Kidney epithelial cell (primary cell): Measurements from ENCODE around the gene HCAR1. TPM values are rescaled to one million over a fixed set of nuclear protein-coding genes. Genes with fewer than 3 reads are reported as not detected.
"Not testable (repeated sequence)": the region's sequence is repeated elsewhere in the genome, so short reads cannot be mapped to it uniquely, and the experiment has no call there.

Source experiments
- DNase-seq: peaks from one replicate; pipeline ENCODE4 v3.0.0-alpha.2; 2010; ENCODE audit warnings: low read depth
- H3K27me3 ChIP-seq: 2 replicates; pipeline ENCODE4 v1.6.0; 2011; ENCODE audit warnings: low read length; ENCODE audit not compliant: control insufficient read depth, insufficient read depth
- H3K36me3 ChIP-seq: 2 replicates; pipeline ENCODE4 v1.5.1; 2011; ENCODE audit warnings: low read length; ENCODE audit not compliant: control insufficient read depth, insufficient read depth
- H3K4me3 ChIP-seq: 2 replicates; pipeline ENCODE4 v1.5.1; 2011; ENCODE audit warnings: low read depth, mild to moderate bottlenecking, control low read depth, low read length
- total RNA-seq: library from RNA; depleted of rRNA; stranded (reverse); fragments of >200 nt; gene quantifications from 2 replicates; pipeline ENCODE4 v1.2.3, GENCODE V29; 2015
- TF ChIP-seq, protein P1 (sequence below): IDR thresholded peaks from 2 replicates; pipeline ENCODE4 v1.5.1; 2011; ENCODE audit warnings: mild to moderate bottlenecking, moderate library complexity, low read length, control low read depth, inconsistent platforms; ENCODE audit not compliant: insufficient read depth, poor library complexity, severe bottlenecking

Gene HCAR1
- total RNA-seq, 1 donor from 2014 or later = 0.79 TPM

DNA sequence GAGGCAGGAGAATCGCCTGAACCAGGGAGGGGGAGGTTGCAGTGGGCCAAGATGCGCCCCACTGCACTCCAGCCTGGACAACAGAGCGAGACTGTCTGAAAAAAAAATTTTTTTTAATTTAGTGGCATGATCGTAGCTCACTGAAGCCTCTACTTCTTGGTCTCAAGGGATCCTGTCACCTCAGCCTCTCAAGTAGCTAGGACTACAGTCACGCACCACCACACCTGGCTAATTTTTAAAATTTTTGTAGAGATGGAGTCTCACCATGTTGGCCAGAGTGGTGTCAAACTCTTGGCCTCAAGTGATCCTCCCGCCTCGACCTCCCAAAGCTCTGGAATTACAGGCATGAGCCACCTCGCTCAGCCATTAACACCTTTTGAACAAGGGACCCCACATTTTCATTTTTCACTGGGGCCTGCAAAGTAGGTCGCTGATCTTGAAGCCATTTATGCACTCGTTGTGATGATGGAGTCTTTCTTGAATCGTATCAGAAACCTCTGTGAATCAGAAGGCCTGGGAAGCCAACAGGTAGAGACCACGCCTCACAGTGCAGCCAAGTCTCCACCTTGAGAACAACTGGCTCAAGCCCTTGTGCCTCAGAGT, 5.9 kb downstream of the HCAR1 start:
- Histone ChIP-seq H3K4me3 (no peak overlapping the region), H3K27me3 (no peaks in the 10 kb centered on the region), H3K36me3 (no peaks in the 10 kb centered on the region)
- TF ChIP-seq, protein P1, sequence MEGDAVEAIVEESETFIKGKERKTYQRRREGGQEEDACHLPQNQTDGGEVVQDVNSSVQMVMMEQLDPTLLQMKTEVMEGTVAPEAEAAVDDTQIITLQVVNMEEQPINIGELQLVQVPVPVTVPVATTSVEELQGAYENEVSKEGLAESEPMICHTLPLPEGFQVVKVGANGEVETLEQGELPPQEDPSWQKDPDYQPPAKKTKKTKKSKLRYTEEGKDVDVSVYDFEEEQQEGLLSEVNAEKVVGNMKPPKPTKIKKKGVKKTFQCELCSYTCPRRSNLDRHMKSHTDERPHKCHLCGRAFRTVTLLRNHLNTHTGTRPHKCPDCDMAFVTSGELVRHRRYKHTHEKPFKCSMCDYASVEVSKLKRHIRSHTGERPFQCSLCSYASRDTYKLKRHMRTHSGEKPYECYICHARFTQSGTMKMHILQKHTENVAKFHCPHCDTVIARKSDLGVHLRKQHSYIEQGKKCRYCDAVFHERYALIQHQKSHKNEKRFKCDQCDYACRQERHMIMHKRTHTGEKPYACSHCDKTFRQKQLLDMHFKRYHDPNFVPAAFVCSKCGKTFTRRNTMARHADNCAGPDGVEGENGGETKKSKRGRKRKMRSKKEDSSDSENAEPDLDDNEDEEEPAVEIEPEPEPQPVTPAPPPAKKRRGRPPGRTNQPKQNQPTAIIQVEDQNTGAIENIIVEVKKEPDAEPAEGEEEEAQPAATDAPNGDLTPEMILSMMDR = no peak
- no peak for DNase-seq

DNA sequence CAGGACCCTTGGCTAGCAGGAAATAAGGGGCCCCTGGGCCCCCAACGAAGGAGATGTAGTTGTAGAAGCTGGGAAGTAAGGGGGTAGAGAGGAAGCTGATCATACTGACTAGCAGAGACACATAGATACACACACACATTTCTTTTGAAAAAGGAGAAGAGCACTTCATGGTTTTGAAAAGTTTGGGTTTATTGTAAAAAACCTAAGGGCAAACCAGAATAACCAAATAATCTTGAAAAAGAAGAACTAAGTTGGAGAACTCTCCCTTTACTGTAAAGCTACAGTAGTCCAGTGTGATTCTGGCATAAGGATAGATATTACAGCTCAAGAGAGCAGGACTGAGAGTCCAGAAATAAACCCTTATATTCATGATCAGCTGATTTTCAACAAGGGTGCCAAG, 8.3 kb downstream of the HCAR1 start:
- no peak for DNase-seq
- Histone ChIP-seq H3K4me3 (no peak overlapping the region), H3K36me3 (no peaks in the 10 kb centered on the region), H3K27me3 (no peaks in the 10 kb centered on the region)
- TF ChIP-seq, protein P1 = no peak

DNA sequence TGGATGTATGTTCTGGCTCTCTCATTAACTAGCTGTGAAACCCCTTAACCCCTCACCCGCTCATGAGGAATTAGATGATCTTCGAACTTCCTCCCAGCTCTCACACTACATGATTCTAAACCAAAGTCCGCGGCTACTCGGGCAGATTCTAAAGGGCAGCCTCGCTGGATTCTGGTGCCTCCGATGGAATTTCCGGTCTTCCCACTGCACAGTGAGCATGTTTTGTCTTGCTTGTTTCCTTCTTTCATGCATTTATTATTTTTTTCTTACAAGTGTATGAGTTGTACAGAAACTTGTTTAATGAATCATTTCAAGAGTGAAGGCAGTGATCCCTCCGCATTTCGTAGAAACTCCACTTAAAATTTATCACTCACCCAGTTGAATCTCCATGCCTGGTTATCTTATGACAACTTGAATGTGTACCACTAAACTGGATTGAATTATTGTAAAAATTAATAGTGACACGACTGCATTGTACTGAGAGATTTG, 9.5 kb downstream of the HCAR1 start:
- no peak for DNase-seq
- TF ChIP-seq, protein P1 = no peak
- no peak overlapping the region for H3K4me3 ChIP-seq
- no peaks in the 10 kb centered on the region for H3K36me3 ChIP-seq
- no peaks in the 10 kb centered on the region for H3K27me3 ChIP-seq

DNA sequence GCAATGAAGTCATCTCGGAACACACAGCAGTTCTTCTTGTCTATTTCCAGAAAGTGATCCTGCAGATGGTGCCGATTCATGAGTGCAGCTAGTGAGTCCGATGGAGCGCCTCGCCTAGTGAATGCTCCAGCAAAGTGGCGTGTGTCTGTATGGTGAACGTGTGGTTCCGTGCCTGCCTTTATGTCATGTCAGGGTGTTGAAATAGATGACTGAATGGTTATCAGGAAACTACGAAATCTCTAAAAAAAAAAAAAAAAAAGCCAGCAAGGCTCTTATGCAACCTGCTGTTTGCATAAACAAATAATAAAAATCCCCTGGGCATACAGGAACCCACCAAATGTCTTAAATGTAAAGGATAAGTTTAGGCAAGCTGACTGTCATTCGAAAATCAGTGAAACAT, 14.0 kb downstream of the HCAR1 start, which contains the start of gene HCAR3:
Gene HCAR3, minus strand, starts transcription at position 154 of the 400 bp plus-strand sequence. Its CDS starts 74 bp downstream, at position 80.
- not testable (repeated sequence) for H3K4me3 ChIP-seq, H3K36me3 ChIP-seq, DNase-seq, H3K27me3 ChIP-seq

DNA sequence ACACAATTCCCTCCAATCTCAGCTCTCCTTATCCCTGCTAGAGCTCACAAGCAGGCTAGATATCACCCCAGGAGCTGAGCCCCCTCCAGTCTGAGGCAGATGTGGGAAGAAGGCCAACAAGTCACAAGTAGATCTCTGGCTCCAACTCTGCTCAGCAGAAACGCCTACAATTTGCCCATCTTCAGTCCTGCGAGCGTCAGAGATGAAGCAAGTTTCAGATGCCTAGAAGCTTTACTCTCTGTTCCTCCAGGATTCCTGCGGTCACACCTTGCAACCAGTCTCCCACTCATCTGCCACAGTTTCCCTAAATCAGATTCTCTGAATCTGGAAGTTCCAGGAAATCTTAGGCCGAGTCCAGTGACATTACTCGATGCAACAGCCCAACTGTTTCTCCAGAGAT, 15.4 kb downstream of the HCAR1 start:
- DNase-seq, H3K4me3 ChIP-seq: not testable (repeated sequence)

DNA sequence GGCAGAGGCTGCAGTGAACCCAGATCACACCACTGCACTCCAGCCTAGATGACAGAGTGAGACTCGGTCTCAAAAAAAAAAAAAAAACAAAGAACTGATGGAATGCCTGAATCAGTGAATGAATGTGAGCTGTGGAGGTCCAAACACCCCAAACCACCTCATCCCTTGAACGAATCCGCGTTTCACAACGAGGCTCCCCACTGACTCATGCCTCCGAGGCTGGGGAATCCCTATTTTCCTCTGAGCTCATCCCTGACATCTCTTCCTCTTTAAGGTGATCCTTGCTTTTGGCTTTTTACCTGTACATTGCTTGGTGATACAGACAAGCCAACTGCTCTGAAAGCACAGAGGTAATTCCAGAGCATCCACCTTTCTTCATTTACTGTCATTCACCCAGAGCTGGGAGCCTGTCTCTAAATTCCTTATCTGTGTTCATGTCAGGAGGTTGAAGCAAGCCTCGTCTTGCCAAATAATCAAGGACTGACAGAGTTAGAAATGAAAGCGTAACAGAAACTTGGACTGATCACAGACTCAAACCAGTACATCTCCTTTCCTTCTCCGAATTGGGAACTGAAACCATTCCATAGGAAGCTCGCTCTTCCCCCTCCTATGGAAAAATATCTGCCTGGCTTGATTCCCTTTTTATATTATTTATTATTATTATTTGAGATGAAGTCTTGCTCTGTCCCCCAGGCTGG, 17.0 kb downstream of the HCAR1 start:
- not testable (repeated sequence) for H3K4me3 ChIP-seq, DNase-seq, H3K36me3 ChIP-seq, H3K27me3 ChIP-seq

More for the DNA sequence above, 15.4 kb downstream of the HCAR1 start:
- not testable (repeated sequence) for H3K27me3 ChIP-seq, H3K36me3 ChIP-seq

DNA sequence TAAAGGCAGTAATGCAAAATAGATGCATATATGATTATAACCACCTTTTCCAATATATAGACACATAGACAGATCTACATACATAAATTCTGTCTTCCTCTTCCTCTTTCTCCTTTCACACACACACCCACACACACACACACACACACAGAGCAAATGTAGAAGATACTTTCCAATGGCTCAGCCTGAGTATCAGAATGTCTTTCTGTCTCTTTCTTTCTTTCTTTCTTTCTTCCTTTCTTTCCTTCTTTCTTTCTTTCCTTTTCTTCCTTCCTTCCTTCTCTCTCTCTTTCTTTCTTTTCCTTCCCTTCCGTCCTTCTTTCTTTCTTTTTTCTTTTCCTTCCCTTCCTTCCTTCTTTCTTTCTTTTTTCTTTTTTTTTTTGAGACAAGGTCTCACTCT, 19.4 kb downstream of the HCAR1 start:
- not testable (repeated sequence) for H3K4me3 ChIP-seq, DNase-seq, H3K27me3 ChIP-seq, H3K36me3 ChIP-seq

DNA sequence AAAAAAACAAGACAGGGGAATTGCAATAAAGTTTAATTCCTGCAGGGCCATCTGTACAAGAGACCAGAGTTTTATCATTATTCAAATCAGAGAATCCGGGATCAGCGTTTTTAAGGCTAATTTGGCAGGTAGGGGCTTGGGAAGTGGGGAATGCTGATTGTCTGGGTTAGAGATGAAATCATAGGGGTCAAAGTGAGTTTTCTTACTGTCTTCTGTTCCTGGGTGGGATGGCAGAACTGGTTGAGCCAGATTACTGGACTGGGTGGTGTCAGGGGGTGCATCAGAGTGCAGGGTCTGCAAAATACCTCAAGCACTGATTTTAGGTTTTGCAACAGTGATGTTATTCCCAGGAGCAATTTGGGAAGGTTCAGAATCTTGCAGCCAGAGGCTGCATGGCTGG, 20.3 kb downstream of the HCAR1 start:
- H3K4me3 ChIP-seq, H3K36me3 ChIP-seq, DNase-seq, H3K27me3 ChIP-seq: not testable (repeated sequence)

DNA sequence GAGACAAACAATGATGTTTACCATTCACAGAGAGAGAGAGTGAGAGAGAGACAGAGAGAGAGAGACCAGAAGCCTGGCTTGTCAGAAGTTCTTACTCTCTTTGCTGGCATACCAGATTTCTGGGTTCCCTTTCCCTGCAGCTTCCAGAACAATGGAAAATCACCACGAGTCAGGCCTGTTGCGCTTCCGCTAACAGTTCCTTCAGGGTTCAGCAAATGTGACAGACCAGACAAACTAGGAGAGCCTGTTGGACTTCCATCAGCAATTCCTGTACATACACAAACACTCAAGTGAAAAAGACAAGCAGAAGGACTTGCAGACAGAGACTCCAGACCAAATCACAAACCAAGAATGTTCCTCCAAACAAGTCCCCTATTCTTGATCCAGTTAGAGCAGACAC, 21.4 kb downstream of the HCAR1 start:
- not testable (repeated sequence) for DNase-seq, H3K27me3 ChIP-seq, H3K36me3 ChIP-seq, H3K4me3 ChIP-seq

DNA sequence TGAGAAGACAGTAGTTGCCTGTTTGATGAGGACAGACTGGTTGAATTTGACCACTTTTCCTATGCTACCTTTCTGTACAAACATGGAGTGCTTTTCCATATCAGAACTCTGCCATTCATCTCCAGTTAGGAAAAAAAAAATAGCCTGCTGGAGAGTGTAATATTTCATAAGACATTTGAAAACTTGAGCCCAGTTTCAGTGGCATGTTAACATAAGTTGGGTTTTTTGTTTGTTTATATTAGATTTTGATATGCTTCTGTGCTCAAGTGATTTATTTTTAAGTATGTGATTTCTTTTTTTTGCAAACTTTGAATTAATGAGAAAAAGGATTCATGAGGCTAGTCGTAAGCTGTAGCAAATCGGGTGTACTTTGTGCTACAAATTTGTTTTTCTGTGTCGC, 26.8 kb downstream of the HCAR1 start:
- not testable (repeated sequence) for H3K36me3 ChIP-seq, H3K4me3 ChIP-seq, H3K27me3 ChIP-seq, DNase-seq

DNA sequence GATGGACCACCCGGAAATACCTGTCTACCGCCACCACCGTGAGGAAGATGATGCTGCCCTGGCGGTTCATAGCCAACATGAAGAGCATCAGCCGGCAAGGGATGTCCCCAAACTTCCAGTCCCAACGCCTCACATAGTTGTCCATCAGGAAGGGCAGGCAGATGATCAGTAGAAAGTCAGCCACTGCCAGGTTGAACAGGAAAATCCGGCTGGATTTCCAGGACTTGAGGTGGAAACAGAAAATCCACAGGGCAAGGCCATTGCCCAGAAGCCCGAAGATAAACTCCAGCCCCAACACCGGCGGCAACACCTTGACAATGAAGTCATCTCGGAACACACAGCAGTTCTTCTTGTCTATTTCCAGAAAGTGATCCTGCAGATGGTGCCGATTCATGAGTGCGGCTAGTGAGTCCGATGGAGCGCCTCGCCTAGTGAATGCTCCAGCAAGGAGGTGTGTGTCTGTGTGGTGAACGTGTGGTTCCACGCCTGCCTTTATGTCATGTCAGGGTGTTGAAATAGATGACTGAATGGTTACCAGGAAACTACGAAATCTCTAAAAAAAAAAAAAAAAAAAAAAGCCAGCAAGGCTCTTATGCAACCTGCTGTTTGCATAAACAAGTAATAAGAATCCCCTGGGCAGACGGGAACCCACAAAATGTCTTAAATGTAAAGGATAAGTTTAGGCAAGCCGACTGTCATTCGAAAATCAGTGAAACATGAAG, 27.6 kb downstream of the HCAR1 start, which contains the start of gene HCAR2:
Gene HCAR2, minus strand, starts transcription at position 468 of the 722 bp plus-strand sequence. Its CDS starts 74 bp downstream, at position 394.
- H3K4me3 ChIP-seq, DNase-seq, H3K27me3 ChIP-seq, H3K36me3 ChIP-seq: not testable (repeated sequence)
